GM12874 (cell line): ENCODE results near the gene LRCOL1.

Experiments used
- TF ChIP-seq, protein P1 (sequence below): IDR thresholded peaks from 2 replicates; pipeline ENCODE4 v1.5.1; 2011; ENCODE audit warnings: low read depth, mild to moderate bottlenecking, control low read depth, low read length, moderate library complexity; ENCODE audit not compliant: insufficient read depth

Gene LRCOL1

DNA sequence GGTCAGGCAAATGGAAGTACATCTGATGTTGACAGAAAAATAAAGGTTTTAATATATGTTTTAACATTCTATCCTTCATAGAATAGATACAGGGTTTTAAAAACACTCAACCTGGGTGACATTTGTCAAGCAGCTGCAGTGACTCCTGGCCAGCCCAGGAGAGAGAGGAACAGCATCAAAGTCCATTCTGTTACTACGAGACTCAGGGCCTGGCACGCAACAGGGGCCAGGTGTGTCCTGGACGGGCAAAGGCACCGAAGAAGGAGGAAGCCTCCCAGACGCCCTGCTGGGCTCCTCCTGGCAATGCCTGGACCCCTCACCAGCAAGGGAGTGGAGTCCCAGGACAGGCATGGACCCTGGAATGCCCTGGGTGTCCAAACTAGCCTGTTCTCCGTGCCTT lies 22.1 kb downstream of the LRCOL1 start:
- TF ChIP-seq, protein P1, sequence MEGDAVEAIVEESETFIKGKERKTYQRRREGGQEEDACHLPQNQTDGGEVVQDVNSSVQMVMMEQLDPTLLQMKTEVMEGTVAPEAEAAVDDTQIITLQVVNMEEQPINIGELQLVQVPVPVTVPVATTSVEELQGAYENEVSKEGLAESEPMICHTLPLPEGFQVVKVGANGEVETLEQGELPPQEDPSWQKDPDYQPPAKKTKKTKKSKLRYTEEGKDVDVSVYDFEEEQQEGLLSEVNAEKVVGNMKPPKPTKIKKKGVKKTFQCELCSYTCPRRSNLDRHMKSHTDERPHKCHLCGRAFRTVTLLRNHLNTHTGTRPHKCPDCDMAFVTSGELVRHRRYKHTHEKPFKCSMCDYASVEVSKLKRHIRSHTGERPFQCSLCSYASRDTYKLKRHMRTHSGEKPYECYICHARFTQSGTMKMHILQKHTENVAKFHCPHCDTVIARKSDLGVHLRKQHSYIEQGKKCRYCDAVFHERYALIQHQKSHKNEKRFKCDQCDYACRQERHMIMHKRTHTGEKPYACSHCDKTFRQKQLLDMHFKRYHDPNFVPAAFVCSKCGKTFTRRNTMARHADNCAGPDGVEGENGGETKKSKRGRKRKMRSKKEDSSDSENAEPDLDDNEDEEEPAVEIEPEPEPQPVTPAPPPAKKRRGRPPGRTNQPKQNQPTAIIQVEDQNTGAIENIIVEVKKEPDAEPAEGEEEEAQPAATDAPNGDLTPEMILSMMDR = no peak

DNA sequence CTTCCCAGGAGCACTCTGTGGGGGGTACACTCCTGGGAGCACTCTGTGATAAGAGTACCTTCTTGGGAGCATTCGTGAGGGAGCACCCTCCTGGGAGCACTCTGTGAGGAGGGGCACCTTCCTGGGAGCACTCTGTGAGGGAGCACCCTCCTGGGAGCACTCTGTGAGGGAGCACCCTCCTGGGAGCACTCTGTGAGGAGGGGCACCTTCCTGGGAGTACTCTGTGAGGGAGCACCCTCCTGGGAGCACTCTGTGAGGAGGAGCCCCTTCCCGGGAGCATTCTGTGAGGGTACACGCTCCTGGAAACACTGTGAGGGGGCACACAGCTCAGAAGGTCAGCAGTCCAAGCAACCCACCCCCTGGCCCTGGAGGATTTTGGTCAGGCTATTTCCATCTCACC lies 22.6 kb downstream of the LRCOL1 start:
- TF ChIP-seq, protein P1 = no peak

DNA sequence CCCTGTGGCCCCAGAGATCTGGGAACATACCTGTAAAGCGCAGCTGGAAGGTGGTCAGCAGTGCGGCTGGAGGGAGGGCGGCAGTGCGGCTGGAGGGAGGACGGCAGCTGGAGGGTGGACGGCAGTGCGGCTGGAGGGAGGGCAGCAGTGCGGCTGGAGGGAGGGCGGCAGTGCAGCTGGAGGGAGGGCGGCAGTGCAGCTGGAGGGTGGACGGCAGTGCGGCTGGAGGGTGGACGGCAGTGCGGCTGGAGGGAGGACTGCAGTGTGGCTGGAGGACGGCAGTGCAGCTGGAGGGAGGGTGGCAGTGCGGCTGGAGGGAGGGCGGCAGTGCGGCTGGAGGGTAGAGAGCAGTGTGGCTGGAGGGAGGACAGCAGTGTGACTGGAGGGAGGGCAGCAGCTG lies 23.5 kb downstream of the LRCOL1 start:
- TF ChIP-seq, protein P1 = no peak

DNA sequence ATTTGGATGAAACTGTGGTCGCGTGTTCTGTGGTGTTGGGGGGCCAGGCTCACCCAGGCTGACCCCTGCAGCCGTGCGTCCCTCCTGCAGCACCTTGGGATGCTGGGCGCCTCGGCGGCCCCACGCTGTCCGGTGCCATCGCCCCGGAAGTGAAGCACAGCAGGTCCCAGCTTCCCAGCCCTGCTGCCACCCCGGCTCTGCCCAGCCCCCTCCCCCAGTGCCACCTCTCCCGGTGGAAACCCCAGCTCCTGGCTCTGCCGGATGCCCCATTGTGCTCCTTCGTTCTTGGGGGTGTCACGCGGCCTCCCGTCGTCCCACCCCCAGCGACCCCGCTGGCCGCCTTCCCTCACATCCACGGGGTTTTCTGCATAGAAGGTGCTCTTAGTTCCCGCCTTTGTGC lies 25.2 kb downstream of the LRCOL1 start:
- TF ChIP-seq, protein P1 = no peak

DNA sequence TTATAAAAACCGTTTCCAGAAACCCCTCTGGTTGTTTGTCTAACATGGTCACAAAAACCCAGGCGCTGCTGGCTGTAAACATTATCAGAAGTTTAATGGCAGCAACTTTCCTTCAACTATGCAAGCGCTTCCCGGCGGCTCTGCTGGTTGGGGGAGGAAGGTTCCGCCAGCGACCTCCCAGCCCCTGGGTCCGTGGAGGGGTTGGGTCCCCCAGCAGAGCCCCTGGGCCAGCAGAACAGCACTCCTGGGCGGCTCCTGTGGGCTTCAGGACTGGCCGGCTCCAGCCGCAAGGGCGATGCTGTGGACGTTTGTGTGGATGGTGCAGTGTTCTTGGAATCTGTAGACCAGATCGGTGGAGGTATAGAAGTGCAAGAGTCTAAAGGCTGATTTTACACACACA lies 26.0 kb downstream of the LRCOL1 start:
- TF ChIP-seq, protein P1 = no peak

DNA sequence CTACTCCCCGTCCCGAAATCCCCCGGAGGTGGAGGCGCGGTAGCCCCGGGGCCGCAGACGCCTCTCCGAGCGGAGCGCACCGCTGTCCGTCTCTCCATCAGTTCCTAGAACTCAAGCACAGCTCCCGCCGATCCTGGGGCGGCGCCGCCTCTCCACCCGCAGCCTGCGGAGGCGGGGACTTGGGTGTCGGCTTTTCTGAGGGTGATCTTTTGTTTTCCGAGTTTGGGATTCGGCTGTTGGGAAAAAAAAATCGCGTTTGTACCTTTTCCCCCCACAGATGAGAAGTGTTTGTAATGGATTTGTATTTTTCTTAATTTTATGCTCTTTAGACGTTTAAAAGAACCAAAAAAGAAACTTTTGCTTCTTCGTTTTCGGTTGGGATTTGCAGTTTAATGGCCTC lies 26.6 kb downstream of the LRCOL1 start:
- TF ChIP-seq, protein P1 = no peak

DNA sequence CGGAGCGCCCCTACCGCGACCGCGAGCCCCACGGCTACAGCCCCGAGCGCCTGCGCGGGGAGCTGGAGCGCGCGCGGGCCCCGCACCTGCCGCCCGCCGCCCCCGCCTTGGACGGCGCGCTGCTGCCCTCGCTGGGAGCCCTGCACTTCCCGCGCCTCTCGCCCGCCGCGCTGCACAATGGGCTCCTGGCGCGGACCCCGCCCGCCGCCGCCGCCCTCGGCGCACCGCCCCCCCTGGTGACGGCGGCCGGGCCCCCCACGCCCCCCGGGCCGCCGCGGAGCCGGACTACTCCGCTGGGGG lies 27.0 kb downstream of the LRCOL1 start:
- TF ChIP-seq, protein P1 = no peak
